GM19023 (cell line): ENCODE data around the gene SLC38A3.
"Not testable (repeated sequence)": the region's sequence is repeated elsewhere in the genome, so short reads cannot be mapped to it uniquely, and the experiment has no call there.

Source experiments
- ATAC-seq: cut with Tn5 transposase; IDR thresholded peaks from one replicate; pipeline ENCODE4 v1.9.1; 2021; ENCODE audit warnings: mild to moderate bottlenecking, moderate library complexity; ENCODE audit not compliant: unreplicated experiment

Gene SLC38A3

GRCh38 chr3:50229490-50229889, 24.4 kb downstream of the SLC38A3 start:
- no peak for ATAC-seq

GRCh38 chr3:50230104-50230793, 25.2 kb downstream of the SLC38A3 start:
- no peak for ATAC-seq

GRCh38 chr3:50230794-50231125, 25.7 kb downstream of the SLC38A3 start:
- ATAC-seq, result no peak

- ATAC-seq, result no peak
These were observed 26.5 kb downstream of the SLC38A3 start for GRCh38 chr3:50231581-50231980.

GRCh38 chr3:50232303-50232702, 27.2 kb downstream of the SLC38A3 start:
- no peak for ATAC-seq

GRCh38 chr3:50233176-50233575, 28.1 kb downstream of the SLC38A3 start:
- no peak for ATAC-seq

GRCh38 chr3:50235716-50236483, 30.8 kb downstream of the SLC38A3 start, which contains the start of gene GNAI2:
Gene GNAI2, plus strand, starts transcription at chr3:50236204. Its CDS starts 132 bp downstream, at chr3:50236336.
- peak; percentile 95 for ATAC-seq

GRCh38 chr3:50236484-50237132, 31.5 kb downstream of the SLC38A3 start:
- no peak for ATAC-seq

GRCh38 chr3:50237133-50237651, 32.1 kb downstream of the SLC38A3 start:
- ATAC-seq, result no peak

- ATAC-seq, result peak; percentile 19
These were observed 32.9 kb downstream of the SLC38A3 start for GRCh38 chr3:50237754-50238548.

- no peak for ATAC-seq
These were observed 33.5 kb downstream of the SLC38A3 start for GRCh38 chr3:50238549-50239026.

GRCh38 chr3:50239649-50240048, 34.6 kb downstream of the SLC38A3 start:
- no peak for ATAC-seq

- no peak for ATAC-seq
These were observed 36.1 kb downstream of the SLC38A3 start for GRCh38 chr3:50241163-50241562.

GRCh38 chr3:50241713-50242380, 36.8 kb downstream of the SLC38A3 start:
- ATAC-seq, result no peak

- no peak for ATAC-seq
These were observed 37.3 kb downstream of the SLC38A3 start for GRCh38 chr3:50242381-50242770.

GRCh38 chr3:50242851-50243542, 37.9 kb downstream of the SLC38A3 start:
- no peak for ATAC-seq

GRCh38 chr3:50243543-50243895, 38.4 kb downstream of the SLC38A3 start:
- no peak for ATAC-seq

GRCh38 chr3:50244813-50245212, 39.7 kb downstream of the SLC38A3 start:
- ATAC-seq, result not testable (repeated sequence)

- ATAC-seq, result no peak
These were observed 40.2 kb downstream of the SLC38A3 start for GRCh38 chr3:50245251-50245745.
